Karpas-422 (cell line): ENCODE measurements around the gene MTHFD2L. TPM values are rescaled to one million over a fixed set of nuclear protein-coding genes. Genes with fewer than 3 reads are reported as not detected.

Experiments
- DNase-seq: peaks from one replicate; pipeline ENCODE4 v3.0.0-alpha.2; 2015
- H2AFZ ChIP-seq: fragments of 200-600 bp; sonication (generic); 2 replicates; pipeline ENCODE4 v1.6.1; 2014; ENCODE audit warnings: antibody characterized with exemption, low read length, mixed read lengths
- H3K27ac ChIP-seq: fragments of 200-600 bp; sonication (generic); 2 replicates; pipeline ENCODE4 v1.5.1; 2014; ENCODE audit warnings: mild to moderate bottlenecking, low read length, moderate library complexity
- H3K27me3 ChIP-seq: fragments of 200-600 bp; sonication (generic); 2 replicates; pipeline ENCODE4 v1.6.1; 2014; ENCODE audit warnings: low read length, mixed read lengths
- H3K36me3 ChIP-seq: fragments of 200-600 bp; sonication (generic); 2 replicates; pipeline ENCODE4 v1.6.1; 2014; ENCODE audit warnings: low read length, mixed read lengths; ENCODE audit not compliant: insufficient read depth
- H3K4me1 ChIP-seq: fragments of 200-600 bp; sonication (generic); 2 replicates; pipeline ENCODE4 v1.6.1; 2014; ENCODE audit warnings: mild to moderate bottlenecking, low read length, mixed read lengths
- H3K4me2 ChIP-seq: fragments of 200-600 bp; sonication (generic); 2 replicates; pipeline ENCODE4 v1.6.1; 2014; ENCODE audit warnings: low read length, low read depth, mild to moderate bottlenecking; ENCODE audit not compliant: poor library complexity, severe bottlenecking
- H3K4me3 ChIP-seq: fragments of 200-600 bp; sonication (generic); 2 replicates; pipeline ENCODE4 v1.5.1; 2014; ENCODE audit warnings: mild to moderate bottlenecking, antibody characterized with exemption, low read length, mixed read lengths
- H3K79me2 ChIP-seq: fragments of 200-600 bp; sonication (generic); 2 replicates; pipeline ENCODE4 v1.6.1; 2014; ENCODE audit warnings: mild to moderate bottlenecking, low read length, mixed read lengths
- H3K9ac ChIP-seq: fragments of 200-600 bp; sonication (generic); 2 replicates; pipeline ENCODE4 v1.6.0; 2014; ENCODE audit warnings: low read length
- H3K9me2 ChIP-seq: fragments of 200-600 bp; sonication (generic), shearing (Covaris generic); replicated peaks from 2 replicates; pipeline ENCODE4 v1.6.0; 2014; ENCODE audit warnings: mild to moderate bottlenecking, low read length, moderate library complexity; ENCODE audit not compliant: insufficient read depth
- H3K9me3 ChIP-seq: fragments of 300-700, 200-600 bp; sonication (generic); 2 replicates; pipeline ENCODE4 v1.6.1; 2014; ENCODE audit warnings: low read length, mixed read lengths
- H4K20me1 ChIP-seq: fragments of 200-600 bp; sonication (generic); 2 replicates; pipeline ENCODE4 v1.6.1; 2014; ENCODE audit warnings: mild to moderate bottlenecking, antibody characterized with exemption, low read length, low read depth; ENCODE audit not compliant: insufficient read depth
- total RNA-seq: library from RNA; depleted of rRNA; stranded (reverse); fragments of >200 nt; shearing (Covaris generic); gene quantifications from 2 replicates; pipeline ENCODE4 v1.2.3, GENCODE V29; 2014; ENCODE audit warnings: low replicate concordance

The MTHFD2L gene
- total RNA-seq, 1 experiment from 2014 or later, result 23.6 TPM

DNA sequence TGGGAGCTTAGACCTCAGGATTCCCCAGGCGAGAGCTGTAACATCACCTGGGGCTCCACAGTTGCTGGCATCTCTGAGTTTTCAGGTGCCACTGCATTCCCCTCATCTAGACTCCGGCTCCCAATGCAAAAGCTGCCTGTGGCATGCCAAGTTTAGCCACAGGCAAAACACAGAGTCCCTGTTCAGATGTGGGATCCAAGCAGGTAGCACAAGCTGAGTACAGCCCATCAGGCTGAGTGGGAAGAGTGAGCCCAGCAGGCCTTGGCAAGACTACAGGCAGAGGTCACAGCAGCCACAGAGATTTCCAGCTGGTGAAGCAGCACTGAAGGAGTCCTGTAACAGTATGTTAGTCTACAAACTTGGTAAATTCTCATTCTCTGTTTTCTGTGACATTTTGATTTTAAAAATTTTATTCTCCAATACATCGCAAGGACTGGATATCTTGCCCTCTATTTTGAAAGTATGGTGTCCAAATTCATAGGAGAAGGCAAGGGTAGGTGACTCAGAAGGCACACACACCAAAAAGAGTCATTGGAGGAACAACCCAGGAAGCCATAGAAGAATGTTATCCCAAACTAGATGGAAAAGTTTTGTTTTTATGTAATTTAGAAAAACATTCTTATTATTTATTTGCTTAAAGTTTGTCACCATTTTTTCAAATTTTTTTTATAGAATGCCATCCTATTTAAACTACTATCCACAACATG is 45.4 kb upstream of the MTHFD2L start:
- no peak overlapping the region for H2AFZ ChIP-seq
- no peaks in the 10 kb centered on the region for H3K9me3 ChIP-seq
- no peaks in the 10 kb centered on the region for H3K27me3 ChIP-seq
- no peak overlapping the region for H3K27ac ChIP-seq
- no peak overlapping the region for H3K4me3 ChIP-seq
- no peaks in the 10 kb centered on the region for H4K20me1 ChIP-seq
- no peaks in the 10 kb centered on the region for H3K4me1 ChIP-seq
- no peak for DNase-seq
- no peaks in the 10 kb centered on the region for H3K36me3 ChIP-seq
- H3K9me2 ChIP-seq, result no peaks in the 10 kb centered on the region
- H3K79me2 ChIP-seq, result no peaks in the 10 kb centered on the region
- no peak overlapping the region for H3K9ac ChIP-seq
- no peak overlapping the region for H3K4me2 ChIP-seq

DNA sequence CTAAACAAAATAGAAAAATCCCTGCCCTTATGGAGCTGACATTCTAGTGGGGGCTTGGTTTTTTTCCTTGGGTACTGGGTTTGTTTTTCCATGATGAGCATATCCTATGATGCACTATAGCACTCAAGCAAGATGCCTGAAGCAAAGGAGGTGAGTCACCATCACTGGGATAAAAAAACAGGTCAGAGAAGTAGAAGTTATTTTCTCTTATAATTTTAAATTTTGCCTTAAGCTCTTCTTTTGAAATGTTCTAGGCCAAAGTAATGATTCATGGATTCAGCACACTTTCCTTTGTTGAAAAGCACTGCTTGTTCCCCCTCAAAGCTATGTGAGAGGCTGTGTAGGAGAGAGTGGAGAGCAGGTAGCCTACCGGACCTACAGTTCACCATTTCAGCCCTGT is 43.7 kb upstream of the MTHFD2L start:
- Histone ChIP-seq H3K27me3 (no peaks in the 10 kb centered on the region), H3K9me2 (no peaks in the 10 kb centered on the region), H3K36me3 (no peaks in the 10 kb centered on the region), H3K27ac (no peak overlapping the region), H3K4me2 (no peak overlapping the region), H3K9me3 (no peaks in the 10 kb centered on the region), H3K79me2 (no peaks in the 10 kb centered on the region), H3K4me1 (no peaks in the 10 kb centered on the region), H3K4me3 (no peak overlapping the region), H4K20me1 (no peaks in the 10 kb centered on the region), H3K9ac (no peak overlapping the region), H2AFZ (no peak overlapping the region)
- no peak for DNase-seq

GRCh38 chr4:74117024-74117534 is 40.8 kb upstream of the MTHFD2L start:
- no peak for DNase-seq
- H3K4me1 ChIP-seq, result no peaks in the 10 kb centered on the region
- H3K4me3 ChIP-seq, result no peak overlapping the region
- no peaks in the 10 kb centered on the region for H3K27me3 ChIP-seq
- no peak overlapping the region for H3K27ac ChIP-seq
- no peak overlapping the region for H3K9ac ChIP-seq
- no peak overlapping the region for H2AFZ ChIP-seq
- H3K9me2 ChIP-seq, result no peaks in the 10 kb centered on the region
- H4K20me1 ChIP-seq, result no peaks in the 10 kb centered on the region
- H3K4me2 ChIP-seq, result no peak overlapping the region
- H3K79me2 ChIP-seq, result no peaks in the 10 kb centered on the region
- H3K9me3 ChIP-seq, result no peaks in the 10 kb centered on the region
- no peaks in the 10 kb centered on the region for H3K36me3 ChIP-seq

GRCh38 chr4:74118600-74119338 is 39.1 kb upstream of the MTHFD2L start:
- DNase-seq, result no peak
- Histone ChIP-seq H3K4me3 (no peak overlapping the region), H3K4me1 (no peaks in the 10 kb centered on the region), H3K79me2 (no peaks in the 10 kb centered on the region), H3K27ac (no peak overlapping the region), H3K4me2 (no peak overlapping the region), H3K36me3 (no peaks in the 10 kb centered on the region), H3K9me2 (no peaks in the 10 kb centered on the region), H4K20me1 (no peaks in the 10 kb centered on the region), H2AFZ (no peak overlapping the region), H3K27me3 (no peaks in the 10 kb centered on the region), H3K9ac (no peak overlapping the region), H3K9me3 (no peaks in the 10 kb centered on the region)

DNA sequence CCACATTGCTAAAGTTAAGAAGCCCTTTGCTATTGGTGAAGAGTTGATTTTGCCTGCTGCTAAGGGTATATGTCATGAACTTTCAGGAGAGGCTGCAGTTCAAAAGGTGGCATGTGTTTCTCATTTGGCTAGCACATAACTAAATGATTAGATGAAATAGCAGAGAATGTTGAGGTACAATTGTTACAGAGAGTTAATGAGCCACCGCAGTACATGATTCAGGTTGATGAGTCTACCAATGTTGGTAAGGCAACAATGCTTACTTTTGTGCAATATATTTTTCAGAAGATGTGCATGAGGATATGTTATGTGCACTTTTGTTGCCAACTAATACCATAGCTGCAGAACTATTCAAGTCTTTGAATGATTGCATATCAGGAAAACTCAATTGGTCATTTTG is 37.8 kb upstream of the MTHFD2L start:
- H4K20me1 ChIP-seq, result no peaks in the 10 kb centered on the region
- no peak overlapping the region for H3K4me3 ChIP-seq
- H3K27ac ChIP-seq, result no peak overlapping the region
- H3K9ac ChIP-seq, result no peak overlapping the region
- no peaks in the 10 kb centered on the region for H3K27me3 ChIP-seq
- H2AFZ ChIP-seq, result no peak overlapping the region
- H3K36me3 ChIP-seq, result no peaks in the 10 kb centered on the region
- H3K4me1 ChIP-seq, result no peaks in the 10 kb centered on the region
- DNase-seq, result no peak
- H3K9me2 ChIP-seq, result no peaks in the 10 kb centered on the region
- H3K9me3 ChIP-seq, result no peaks in the 10 kb centered on the region
- H3K79me2 ChIP-seq, result no peaks in the 10 kb centered on the region
- H3K4me2 ChIP-seq, result no peak overlapping the region

- H3K4me2 ChIP-seq, result no peak overlapping the region
- H3K36me3 ChIP-seq, result no peaks in the 10 kb centered on the region
- no peaks in the 10 kb centered on the region for H3K79me2 ChIP-seq
- H3K4me3 ChIP-seq, result no peak overlapping the region
- H4K20me1 ChIP-seq, result no peaks in the 10 kb centered on the region
- no peaks in the 10 kb centered on the region for H3K9me3 ChIP-seq
- H3K9ac ChIP-seq, result no peak overlapping the region
- no peak for DNase-seq
- no peaks in the 10 kb centered on the region for H3K27me3 ChIP-seq
- H3K27ac ChIP-seq, result no peak overlapping the region
- H3K4me1 ChIP-seq, result no peaks in the 10 kb centered on the region
- H2AFZ ChIP-seq, result no peak overlapping the region
- H3K9me2 ChIP-seq, result no peaks in the 10 kb centered on the region
Observed at GRCh38 chr4:74121643-74122579, 36.0 kb upstream of the MTHFD2L start.

DNA sequence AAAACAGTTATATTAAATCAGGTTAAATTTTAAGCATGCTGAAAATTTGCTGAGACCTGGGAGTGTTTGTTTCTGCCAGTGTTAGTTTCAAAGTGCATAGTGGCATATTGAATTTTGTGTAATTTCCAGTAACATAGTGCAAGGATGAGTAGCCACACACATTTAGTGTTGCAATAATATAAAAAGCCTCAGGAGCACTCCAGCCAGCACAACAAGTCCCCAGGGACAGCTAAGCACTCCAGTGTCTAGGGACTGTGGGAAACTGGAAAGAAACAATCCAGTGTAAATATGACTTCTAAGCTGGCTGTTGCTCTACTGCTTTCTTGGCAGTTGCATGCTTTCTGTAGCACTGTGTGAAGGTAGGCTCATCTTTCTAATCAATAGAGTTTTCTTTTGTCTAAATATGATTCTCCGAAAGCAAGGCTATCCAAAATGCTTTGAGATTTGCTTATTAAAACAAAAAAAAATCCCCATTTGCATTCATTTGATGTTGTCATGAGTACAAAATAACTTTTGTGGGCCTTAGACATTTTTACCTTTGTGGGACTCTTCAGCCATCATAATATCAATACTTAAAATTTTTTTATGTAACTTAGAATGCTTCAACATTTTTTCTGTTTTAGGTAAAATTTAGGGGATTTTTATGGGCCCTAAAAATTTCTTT is 34.7 kb upstream of the MTHFD2L start:
- H3K36me3 ChIP-seq, result no peaks in the 10 kb centered on the region
- no peak overlapping the region for H2AFZ ChIP-seq
- H3K4me1 ChIP-seq, result no peaks in the 10 kb centered on the region
- no peak overlapping the region for H3K27ac ChIP-seq
- no peaks in the 10 kb centered on the region for H3K9me2 ChIP-seq
- H3K27me3 ChIP-seq, result no peaks in the 10 kb centered on the region
- H3K9ac ChIP-seq, result no peak overlapping the region
- H3K4me3 ChIP-seq, result no peak overlapping the region
- no peak for DNase-seq
- H4K20me1 ChIP-seq, result no peaks in the 10 kb centered on the region
- H3K79me2 ChIP-seq, result no peaks in the 10 kb centered on the region
- no peak overlapping the region for H3K4me2 ChIP-seq
- H3K9me3 ChIP-seq, result no peaks in the 10 kb centered on the region
